BJ (cell line): ENCODE results near the gene TSPAN5. TPM values are rescaled to one million over a fixed set of nuclear protein-coding genes. Genes with fewer than 3 reads are reported as not detected.

Source experiments
- CTCF ChIA-PET: fragments of 350-600 bp; formaldehyde crosslinking; extraction: SDS; loops from one replicate; lab custom pipeline; 2021; ENCODE audit warnings: antibody characterized with exemption, inconsistent platforms; lab: Yijun Ruan, JAX
- POLR2A ChIA-PET: fragments of 300-600 bp; sonication (Branson Sonifier 250); formaldehyde crosslinking; extraction: SDS; loops from one replicate; lab custom pipeline; 2021; ENCODE audit warnings: antibody characterized with exemption; lab: Charles Lee
- DNase-seq: peaks from one replicate; pipeline ENCODE4 v3.0.0-alpha.2; 2011; ENCODE audit warnings: low read depth
- H3K27me3 ChIP-seq: 2 replicates; pipeline ENCODE4 v1.6.0; 2011; ENCODE audit warnings: low read length; ENCODE audit not compliant: control insufficient read depth, insufficient read depth
- H3K36me3 ChIP-seq: 2 replicates; pipeline ENCODE4 v1.5.1; 2011; ENCODE audit warnings: low read length; ENCODE audit not compliant: control insufficient read depth, insufficient read depth
- H3K4me3 ChIP-seq: 2 replicates; pipeline ENCODE4 v1.5.1; 2011; ENCODE audit warnings: low read depth, mild to moderate bottlenecking, control low read depth, low read length
- polyA plus RNA-seq: library from polyadenylated mRNA; depleted of rRNA; stranded (reverse); fragments of >200 nt; gene quantifications from 2 replicates; pipeline ENCODE4 v1.2.3, GENCODE V29; 2011
- TF ChIP-seq, protein P1 (sequence below): IDR thresholded peaks from 2 replicates; pipeline ENCODE4 v1.5.1; 2011; ENCODE audit warnings: low read depth, mild to moderate bottlenecking, control low read depth, inconsistent platforms, low read length, moderate library complexity; ENCODE audit not compliant: insufficient read depth

TSPAN5 gene
- polyA plus RNA-seq, 1 experiment: 74.5 TPM

DNA sequence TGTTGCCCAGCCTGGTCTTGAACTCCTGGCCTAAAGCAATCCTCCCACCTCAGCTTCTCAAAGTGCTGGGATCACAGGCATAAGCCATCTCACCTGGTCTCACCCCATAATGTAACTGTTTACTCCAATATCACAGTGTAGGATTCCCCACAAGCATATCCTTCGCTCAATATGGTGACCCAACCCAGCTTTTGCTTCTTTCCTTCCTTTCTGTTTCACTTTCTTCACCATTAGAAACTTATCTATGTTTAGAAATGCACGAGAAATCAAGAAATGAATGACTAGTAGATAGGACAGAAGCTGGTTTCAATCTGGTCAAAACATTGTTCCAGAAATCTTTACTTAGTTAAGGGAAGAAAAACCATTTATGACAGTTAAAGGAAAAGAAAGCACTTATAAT lies 18.9 kb downstream of the TSPAN5 start:
- TF ChIP-seq, protein P1, sequence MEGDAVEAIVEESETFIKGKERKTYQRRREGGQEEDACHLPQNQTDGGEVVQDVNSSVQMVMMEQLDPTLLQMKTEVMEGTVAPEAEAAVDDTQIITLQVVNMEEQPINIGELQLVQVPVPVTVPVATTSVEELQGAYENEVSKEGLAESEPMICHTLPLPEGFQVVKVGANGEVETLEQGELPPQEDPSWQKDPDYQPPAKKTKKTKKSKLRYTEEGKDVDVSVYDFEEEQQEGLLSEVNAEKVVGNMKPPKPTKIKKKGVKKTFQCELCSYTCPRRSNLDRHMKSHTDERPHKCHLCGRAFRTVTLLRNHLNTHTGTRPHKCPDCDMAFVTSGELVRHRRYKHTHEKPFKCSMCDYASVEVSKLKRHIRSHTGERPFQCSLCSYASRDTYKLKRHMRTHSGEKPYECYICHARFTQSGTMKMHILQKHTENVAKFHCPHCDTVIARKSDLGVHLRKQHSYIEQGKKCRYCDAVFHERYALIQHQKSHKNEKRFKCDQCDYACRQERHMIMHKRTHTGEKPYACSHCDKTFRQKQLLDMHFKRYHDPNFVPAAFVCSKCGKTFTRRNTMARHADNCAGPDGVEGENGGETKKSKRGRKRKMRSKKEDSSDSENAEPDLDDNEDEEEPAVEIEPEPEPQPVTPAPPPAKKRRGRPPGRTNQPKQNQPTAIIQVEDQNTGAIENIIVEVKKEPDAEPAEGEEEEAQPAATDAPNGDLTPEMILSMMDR: no peak
- POLR2A ChIA-PET: interaction anchor here (0.6 kb wide), 1 partner anchor 109 kb away, joined by 4 read pairs; no protein-coding TSS in a partner anchor
- CTCF ChIA-PET: interaction anchor here (0.9 to 2.1 kb wide), 2 partner anchors 9 to 290 kb away, joined by 3 to 4 read pairs; partner anchors contain the start of gene EIF4E
- no peaks in the 10 kb centered on the region for H3K27me3 ChIP-seq
- H3K4me3 ChIP-seq: no peak overlapping the region
- no peak for DNase-seq
- H3K36me3 ChIP-seq: no peaks in the 10 kb centered on the region

DNA sequence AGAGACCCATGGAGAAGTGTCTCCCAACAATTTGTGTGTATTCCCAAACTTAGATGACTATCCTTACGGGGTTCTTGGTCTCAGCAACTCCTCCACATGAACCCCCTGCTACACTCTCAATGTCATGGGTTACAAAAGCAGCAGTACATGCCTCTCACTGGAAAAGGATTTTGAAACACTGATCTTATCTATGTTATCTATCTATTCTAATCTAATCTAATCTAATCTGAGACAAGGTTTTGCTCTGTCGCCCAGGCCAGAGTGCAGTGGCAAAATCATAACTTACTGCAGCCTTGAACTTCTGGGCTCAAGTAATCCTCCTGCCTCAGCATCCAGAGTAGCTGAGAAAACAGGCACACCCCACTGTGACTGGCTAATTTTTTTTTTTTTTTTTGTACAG lies 19.3 kb downstream of the TSPAN5 start:
- CTCF ChIA-PET: interaction anchor here (0.9 to 2.1 kb wide), 3 partner anchors 9 to 290 kb away, joined by 3 to 4 read pairs (median 3); partner anchors contain the start of genes EIF4E and TSPAN5
- Histone ChIP-seq H3K4me3 (no peak overlapping the region), H3K27me3 (no peaks in the 10 kb centered on the region), H3K36me3 (no peaks in the 10 kb centered on the region)
- no peak for DNase-seq
- POLR2A ChIA-PET: interaction anchor here (0.5 to 0.6 kb wide), 2 partner anchors 109 to 128 kb away, joined by 4 read pairs; no protein-coding TSS in a partner anchor
- TF ChIP-seq, protein P1: no peak

DNA sequence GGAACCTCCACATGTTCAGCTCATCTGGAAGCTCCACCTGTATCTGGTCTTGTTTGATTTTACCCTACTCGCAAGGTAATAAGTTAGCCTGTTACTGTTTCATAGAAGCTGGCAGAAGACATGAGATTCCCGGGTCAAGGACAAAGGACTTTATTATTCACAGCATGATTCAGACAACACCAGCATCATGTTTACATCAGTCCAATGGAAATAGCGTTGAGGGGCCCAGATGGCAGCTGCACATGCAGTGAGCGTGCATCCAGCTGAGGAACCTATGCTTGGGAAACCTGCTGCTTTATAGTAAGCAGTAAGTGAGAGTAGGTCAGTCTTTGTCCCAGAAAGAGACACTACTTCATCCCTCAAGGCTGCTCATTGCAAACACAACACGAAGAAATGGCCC lies 19.8 kb downstream of the TSPAN5 start:
- ChIA-PET POLR2A (interaction anchor here (0.5 kb wide), 1 partner anchor 128 kb away, joined by 4 read pairs; no protein-coding TSS in a partner anchor), CTCF (interaction anchor here (1.0 kb wide), 1 partner anchor 20 kb away, joined by 3 read pairs; the partner anchor contains the start of gene TSPAN5)
- TF ChIP-seq, protein P1: no peak
- no peak for DNase-seq
- H3K36me3 ChIP-seq: no peaks in the 10 kb centered on the region
- H3K27me3 ChIP-seq: no peaks in the 10 kb centered on the region
- H3K4me3 ChIP-seq: no peak overlapping the region

DNA sequence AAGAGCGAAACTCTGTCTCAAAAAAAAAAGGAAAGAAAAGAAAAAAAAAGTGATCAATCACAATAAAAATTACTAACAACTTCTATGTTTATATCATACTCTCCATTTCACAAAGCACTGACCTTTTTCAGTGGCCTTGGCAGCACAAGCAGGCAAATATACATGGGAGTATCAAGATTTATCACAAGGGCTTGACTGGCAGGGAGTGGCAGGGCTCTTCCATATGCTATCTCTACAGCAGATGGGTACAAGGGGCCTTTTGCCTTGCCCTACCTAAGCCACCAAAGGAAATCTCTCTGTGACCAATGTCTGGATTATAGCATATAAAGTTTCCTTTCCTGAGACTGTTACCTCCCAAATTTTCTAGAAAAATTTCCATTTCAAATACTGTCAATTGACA lies 24.4 kb downstream of the TSPAN5 start:
- Histone ChIP-seq H3K36me3 (no peaks in the 10 kb centered on the region), H3K4me3 (no peak overlapping the region), H3K27me3 (no peaks in the 10 kb centered on the region)
- no peak for DNase-seq
- POLR2A ChIA-PET: no interaction called here
- CTCF ChIA-PET: no interaction called here
- TF ChIP-seq, protein P1: no peak

DNA sequence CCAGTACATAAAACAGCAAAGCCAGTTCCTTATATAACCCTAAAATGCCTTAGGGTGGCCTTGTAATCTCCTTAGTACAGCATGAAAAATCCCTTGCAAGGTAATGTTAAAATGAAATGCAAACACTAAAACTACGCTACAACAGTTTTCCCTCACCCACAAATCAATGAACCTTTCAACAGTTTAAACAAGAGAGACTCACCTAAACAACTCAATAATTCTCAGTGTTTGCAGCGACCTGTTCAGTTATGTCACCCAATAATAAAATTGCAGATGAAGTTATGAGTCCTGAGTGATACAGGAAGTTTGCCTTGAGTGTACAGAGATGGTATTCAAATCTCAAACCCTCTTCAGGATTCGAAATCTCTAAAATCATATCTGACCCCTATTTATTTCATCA lies 25.3 kb downstream of the TSPAN5 start:
- Histone ChIP-seq H3K36me3 (no peaks in the 10 kb centered on the region), H3K27me3 (no peaks in the 10 kb centered on the region), H3K4me3 (no peak overlapping the region)
- ChIA-PET CTCF (no interaction called here), POLR2A (no interaction called here)
- TF ChIP-seq, protein P1: no peak
- DNase-seq: no peak
